Measurements from ENCODE around the gene KCNJ10. TPM values are rescaled to one million over a fixed set of nuclear protein-coding genes. Genes with fewer than 3 reads are reported as not detected.

Gene KCNJ10
- total RNA-seq, 1 experiment from 2014 or later, result 1.4 TPM

DNA sequence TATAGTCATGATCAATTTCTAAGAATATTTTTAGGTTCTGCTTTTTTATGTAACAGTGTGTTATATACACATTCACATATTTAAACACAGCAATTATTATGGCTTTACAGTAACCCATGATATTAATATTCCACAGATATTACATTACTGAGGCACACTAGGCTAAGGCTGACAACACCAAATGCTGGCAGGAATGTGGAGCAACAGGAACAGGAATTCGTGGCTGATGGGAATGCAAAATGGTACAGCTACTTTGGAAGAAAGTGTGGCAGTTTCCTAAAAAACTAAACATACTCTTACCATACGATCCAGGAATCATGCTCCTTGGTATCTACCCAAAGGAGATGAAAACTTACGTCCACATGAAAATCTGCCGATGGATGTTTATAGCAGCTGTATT lies 9.5 kb upstream of the KCNJ10 start:
- CTCF ChIA-PET, result interaction anchor here (1.1 to 29.5 kb wide), 21 partner anchors 7 to 212 kb away, joined by 3 to 978 read pairs (median 9); partner anchors contain the start of genes IGSF8, IGSF9, KCNJ10 and PIGM
- H3K27me3 Mint-ChIP-seq (ENCODE audit: low read depth), result peaks cover 84% of the 10 kb centered on the region
- DNase-seq (ENCODE audit: low spot score) (no peak), ATAC-seq (no peak)
- H3K27ac Mint-ChIP-seq, result no peak overlapping the region
- H3K36me3 Mint-ChIP-seq, result no peaks in the 10 kb centered on the region
- TF ChIP-seq ZNF423 (CRISPR knock-in tag; IDR thresholded peaks at IDR 0.05), result no peak
- no peak for TF ChIP-seq ZNF396 (CRISPR knock-in tag; IDR thresholded peaks at IDR 0.05; ENCODE audit: borderline replicate concordance)
- TF ChIP-seq NR2C2 (CRISPR knock-in tag; IDR thresholded peaks at IDR 0.05), result no peak
- no peak for TF ChIP-seq SMAD3 (CRISPR knock-in tag; IDR thresholded peaks at IDR 0.05; ENCODE audit: borderline replicate concordance)
- TF ChIP-seq, protein P1, sequence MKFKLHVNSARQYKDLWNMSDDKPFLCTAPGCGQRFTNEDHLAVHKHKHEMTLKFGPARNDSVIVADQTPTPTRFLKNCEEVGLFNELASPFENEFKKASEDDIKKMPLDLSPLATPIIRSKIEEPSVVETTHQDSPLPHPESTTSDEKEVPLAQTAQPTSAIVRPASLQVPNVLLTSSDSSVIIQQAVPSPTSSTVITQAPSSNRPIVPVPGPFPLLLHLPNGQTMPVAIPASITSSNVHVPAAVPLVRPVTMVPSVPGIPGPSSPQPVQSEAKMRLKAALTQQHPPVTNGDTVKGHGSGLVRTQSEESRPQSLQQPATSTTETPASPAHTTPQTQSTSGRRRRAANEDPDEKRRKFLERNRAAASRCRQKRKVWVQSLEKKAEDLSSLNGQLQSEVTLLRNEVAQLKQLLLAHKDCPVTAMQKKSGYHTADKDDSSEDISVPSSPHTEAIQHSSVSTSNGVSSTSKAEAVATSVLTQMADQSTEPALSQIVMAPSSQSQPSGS (CRISPR knock-in tag; IDR thresholded peaks at IDR 0.05; ENCODE audit: borderline replicate concordance, low read depth), result no peak
- TF ChIP-seq ZBTB21 (CRISPR knock-in tag; IDR thresholded peaks at IDR 0.05; ENCODE audit: borderline replicate concordance), result no peak
- TF ChIP-seq GTF2I (CRISPR knock-in tag; conservative IDR thresholded peaks at IDR 0.05), result no peak
- TF ChIP-seq, protein P2, sequence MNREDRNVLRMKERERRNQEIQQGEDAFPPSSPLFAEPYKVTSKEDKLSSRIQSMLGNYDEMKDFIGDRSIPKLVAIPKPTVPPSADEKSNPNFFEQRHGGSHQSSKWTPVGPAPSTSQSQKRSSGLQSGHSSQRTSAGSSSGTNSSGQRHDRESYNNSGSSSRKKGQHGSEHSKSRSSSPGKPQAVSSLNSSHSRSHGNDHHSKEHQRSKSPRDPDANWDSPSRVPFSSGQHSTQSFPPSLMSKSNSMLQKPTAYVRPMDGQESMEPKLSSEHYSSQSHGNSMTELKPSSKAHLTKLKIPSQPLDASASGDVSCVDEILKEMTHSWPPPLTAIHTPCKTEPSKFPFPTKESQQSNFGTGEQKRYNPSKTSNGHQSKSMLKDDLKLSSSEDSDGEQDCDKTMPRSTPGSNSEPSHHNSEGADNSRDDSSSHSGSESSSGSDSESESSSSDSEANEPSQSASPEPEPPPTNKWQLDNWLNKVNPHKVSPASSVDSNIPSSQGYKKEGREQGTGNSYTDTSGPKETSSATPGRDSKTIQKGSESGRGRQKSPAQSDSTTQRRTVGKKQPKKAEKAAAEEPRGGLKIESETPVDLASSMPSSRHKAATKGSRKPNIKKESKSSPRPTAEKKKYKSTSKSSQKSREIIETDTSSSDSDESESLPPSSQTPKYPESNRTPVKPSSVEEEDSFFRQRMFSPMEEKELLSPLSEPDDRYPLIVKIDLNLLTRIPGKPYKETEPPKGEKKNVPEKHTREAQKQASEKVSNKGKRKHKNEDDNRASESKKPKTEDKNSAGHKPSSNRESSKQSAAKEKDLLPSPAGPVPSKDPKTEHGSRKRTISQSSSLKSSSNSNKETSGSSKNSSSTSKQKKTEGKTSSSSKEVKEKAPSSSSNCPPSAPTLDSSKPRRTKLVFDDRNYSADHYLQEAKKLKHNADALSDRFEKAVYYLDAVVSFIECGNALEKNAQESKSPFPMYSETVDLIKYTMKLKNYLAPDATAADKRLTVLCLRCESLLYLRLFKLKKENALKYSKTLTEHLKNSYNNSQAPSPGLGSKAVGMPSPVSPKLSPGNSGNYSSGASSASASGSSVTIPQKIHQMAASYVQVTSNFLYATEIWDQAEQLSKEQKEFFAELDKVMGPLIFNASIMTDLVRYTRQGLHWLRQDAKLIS (CRISPR knock-in tag; IDR thresholded peaks at IDR 0.05; ENCODE audit: borderline replicate concordance), result no peak
- TF ChIP-seq, protein P3, sequence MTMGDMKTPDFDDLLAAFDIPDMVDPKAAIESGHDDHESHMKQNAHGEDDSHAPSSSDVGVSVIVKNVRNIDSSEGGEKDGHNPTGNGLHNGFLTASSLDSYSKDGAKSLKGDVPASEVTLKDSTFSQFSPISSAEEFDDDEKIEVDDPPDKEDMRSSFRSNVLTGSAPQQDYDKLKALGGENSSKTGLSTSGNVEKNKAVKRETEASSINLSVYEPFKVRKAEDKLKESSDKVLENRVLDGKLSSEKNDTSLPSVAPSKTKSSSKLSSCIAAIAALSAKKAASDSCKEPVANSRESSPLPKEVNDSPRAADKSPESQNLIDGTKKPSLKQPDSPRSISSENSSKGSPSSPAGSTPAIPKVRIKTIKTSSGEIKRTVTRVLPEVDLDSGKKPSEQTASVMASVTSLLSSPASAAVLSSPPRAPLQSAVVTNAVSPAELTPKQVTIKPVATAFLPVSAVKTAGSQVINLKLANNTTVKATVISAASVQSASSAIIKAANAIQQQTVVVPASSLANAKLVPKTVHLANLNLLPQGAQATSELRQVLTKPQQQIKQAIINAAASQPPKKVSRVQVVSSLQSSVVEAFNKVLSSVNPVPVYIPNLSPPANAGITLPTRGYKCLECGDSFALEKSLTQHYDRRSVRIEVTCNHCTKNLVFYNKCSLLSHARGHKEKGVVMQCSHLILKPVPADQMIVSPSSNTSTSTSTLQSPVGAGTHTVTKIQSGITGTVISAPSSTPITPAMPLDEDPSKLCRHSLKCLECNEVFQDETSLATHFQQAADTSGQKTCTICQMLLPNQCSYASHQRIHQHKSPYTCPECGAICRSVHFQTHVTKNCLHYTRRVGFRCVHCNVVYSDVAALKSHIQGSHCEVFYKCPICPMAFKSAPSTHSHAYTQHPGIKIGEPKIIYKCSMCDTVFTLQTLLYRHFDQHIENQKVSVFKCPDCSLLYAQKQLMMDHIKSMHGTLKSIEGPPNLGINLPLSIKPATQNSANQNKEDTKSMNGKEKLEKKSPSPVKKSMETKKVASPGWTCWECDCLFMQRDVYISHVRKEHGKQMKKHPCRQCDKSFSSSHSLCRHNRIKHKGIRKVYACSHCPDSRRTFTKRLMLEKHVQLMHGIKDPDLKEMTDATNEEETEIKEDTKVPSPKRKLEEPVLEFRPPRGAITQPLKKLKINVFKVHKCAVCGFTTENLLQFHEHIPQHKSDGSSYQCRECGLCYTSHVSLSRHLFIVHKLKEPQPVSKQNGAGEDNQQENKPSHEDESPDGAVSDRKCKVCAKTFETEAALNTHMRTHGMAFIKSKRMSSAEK (CRISPR knock-in tag; IDR thresholded peaks at IDR 0.05; ENCODE audit: borderline replicate concordance), result no peak
- TF ChIP-seq CREB1 (CRISPR knock-in tag; IDR thresholded peaks at IDR 0.05), result no peak
- TF ChIP-seq, protein P4, sequence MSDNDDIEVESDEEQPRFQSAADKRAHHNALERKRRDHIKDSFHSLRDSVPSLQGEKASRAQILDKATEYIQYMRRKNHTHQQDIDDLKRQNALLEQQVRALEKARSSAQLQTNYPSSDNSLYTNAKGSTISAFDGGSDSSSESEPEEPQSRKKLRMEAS (CRISPR knock-in tag; IDR thresholded peaks at IDR 0.05), result no peak
- no peak for TF ChIP-seq NFATC4 (CRISPR knock-in tag; IDR thresholded peaks at IDR 0.05)
- TF ChIP-seq, protein P5, sequence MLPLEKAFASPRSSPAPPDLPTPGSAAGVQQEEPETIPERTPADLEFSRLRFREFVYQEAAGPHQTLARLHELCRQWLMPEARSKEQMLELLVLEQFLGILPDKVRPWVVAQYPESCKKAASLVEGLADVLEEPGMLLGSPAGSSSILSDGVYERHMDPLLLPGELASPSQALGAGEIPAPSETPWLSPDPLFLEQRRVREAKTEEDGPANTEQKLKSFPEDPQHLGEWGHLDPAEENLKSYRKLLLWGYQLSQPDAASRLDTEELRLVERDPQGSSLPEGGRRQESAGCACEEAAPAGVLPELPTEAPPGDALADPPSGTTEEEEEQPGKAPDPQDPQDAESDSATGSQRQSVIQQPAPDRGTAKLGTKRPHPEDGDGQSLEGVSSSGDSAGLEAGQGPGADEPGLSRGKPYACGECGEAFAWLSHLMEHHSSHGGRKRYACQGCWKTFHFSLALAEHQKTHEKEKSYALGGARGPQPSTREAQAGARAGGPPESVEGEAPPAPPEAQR (CRISPR knock-in tag; IDR thresholded peaks at IDR 0.05), result no peak
- TF ChIP-seq, protein P6, sequence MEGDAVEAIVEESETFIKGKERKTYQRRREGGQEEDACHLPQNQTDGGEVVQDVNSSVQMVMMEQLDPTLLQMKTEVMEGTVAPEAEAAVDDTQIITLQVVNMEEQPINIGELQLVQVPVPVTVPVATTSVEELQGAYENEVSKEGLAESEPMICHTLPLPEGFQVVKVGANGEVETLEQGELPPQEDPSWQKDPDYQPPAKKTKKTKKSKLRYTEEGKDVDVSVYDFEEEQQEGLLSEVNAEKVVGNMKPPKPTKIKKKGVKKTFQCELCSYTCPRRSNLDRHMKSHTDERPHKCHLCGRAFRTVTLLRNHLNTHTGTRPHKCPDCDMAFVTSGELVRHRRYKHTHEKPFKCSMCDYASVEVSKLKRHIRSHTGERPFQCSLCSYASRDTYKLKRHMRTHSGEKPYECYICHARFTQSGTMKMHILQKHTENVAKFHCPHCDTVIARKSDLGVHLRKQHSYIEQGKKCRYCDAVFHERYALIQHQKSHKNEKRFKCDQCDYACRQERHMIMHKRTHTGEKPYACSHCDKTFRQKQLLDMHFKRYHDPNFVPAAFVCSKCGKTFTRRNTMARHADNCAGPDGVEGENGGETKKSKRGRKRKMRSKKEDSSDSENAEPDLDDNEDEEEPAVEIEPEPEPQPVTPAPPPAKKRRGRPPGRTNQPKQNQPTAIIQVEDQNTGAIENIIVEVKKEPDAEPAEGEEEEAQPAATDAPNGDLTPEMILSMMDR (IDR thresholded peaks at IDR 0.05), result no peak
- TF ChIP-seq JAZF1 (CRISPR knock-in tag; IDR thresholded peaks at IDR 0.05), result no peak
- no peak for TF ChIP-seq ZNF317 (CRISPR knock-in tag; IDR thresholded peaks at IDR 0.05; ENCODE audit: borderline replicate concordance, low read depth)
- no peak for TF ChIP-seq RELA (CRISPR knock-in tag; IDR thresholded peaks at IDR 0.05; ENCODE audit: borderline replicate concordance)
- TF ChIP-seq, protein P7, sequence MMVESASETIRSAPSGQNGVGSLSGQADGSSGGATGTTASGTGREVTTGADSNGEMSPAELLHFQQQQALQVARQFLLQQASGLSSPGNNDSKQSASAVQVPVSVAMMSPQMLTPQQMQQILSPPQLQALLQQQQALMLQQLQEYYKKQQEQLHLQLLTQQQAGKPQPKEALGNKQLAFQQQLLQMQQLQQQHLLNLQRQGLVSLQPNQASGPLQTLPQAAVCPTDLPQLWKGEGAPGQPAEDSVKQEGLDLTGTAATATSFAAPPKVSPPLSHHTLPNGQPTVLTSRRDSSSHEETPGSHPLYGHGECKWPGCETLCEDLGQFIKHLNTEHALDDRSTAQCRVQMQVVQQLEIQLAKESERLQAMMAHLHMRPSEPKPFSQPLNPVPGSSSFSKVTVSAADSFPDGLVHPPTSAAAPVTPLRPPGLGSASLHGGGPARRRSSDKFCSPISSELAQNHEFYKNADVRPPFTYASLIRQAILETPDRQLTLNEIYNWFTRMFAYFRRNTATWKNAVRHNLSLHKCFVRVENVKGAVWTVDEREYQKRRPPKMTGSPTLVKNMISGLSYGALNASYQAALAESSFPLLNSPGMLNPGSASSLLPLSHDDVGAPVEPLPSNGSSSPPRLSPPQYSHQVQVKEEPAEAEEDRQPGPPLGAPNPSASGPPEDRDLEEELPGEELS (CRISPR knock-in tag; IDR thresholded peaks at IDR 0.05), result no peak
- POLR2A ChIA-PET, result interaction anchor here (1.2 to 1.9 kb wide), 2 partner anchors 20 to 22 kb away, joined by 3 to 5 read pairs; no protein-coding TSS in a partner anchor
- H3K4me3 Mint-ChIP-seq, result no peak overlapping the region
- H3K9me3 Mint-ChIP-seq, result no peaks in the 10 kb centered on the region
- H3K4me1 Mint-ChIP-seq, result peaks cover 8% of the 10 kb centered on the region

Data from WTC11 (cell line).